Osteoblast (primary cell): ENCODE results near the gene ZNF652. TPM values are rescaled to one million over a fixed set of nuclear protein-coding genes. Genes with fewer than 3 reads are reported as not detected.

Source experiments
- DNase-seq: peaks from one replicate; pipeline ENCODE4 v3.0.0; 2011; ENCODE audit warnings: low spot score, mixed read lengths; ENCODE audit not compliant: insufficient read length; ENCODE audit errors: missing footprints
- H2AFZ ChIP-seq: 2 replicates; pipeline ENCODE4 v1.6.0; 2011; ENCODE audit warnings: mild to moderate bottlenecking, low read length
- H3K27ac ChIP-seq: 2 replicates; pipeline ENCODE4 v1.5.1; 2011; ENCODE audit warnings: mild to moderate bottlenecking, low read depth, low read length, moderate library complexity
- H3K27me3 ChIP-seq: 2 replicates; pipeline ENCODE4 v1.6.0; 2012; ENCODE audit warnings: mild to moderate bottlenecking, control low read depth, inconsistent platforms, low read length, moderate library complexity; ENCODE audit not compliant: insufficient read depth
- H3K36me3 ChIP-seq: 2 replicates; pipeline ENCODE4 v1.5.1; 2011; ENCODE audit warnings: mild to moderate bottlenecking, low read length, control low read depth, moderate library complexity; ENCODE audit not compliant: insufficient read depth
- H3K4me1 ChIP-seq: 2 replicates; pipeline ENCODE4 v1.5.1; 2011; ENCODE audit warnings: mild to moderate bottlenecking, low read length, control low read depth, moderate library complexity; ENCODE audit not compliant: insufficient read depth
- H3K4me2 ChIP-seq: 2 replicates; pipeline ENCODE4 v1.6.0; 2011; ENCODE audit warnings: mild to moderate bottlenecking, low read length; ENCODE audit not compliant: insufficient read depth
- H3K4me3 ChIP-seq: fragments of 200-600 bp; sonication (generic); 3 replicates; pipeline ENCODE4 v1.5.1; 2012; ENCODE audit warnings: mild to moderate bottlenecking, low read length, inconsistent platforms; ENCODE audit not compliant: insufficient read depth
- H3K79me2 ChIP-seq: 2 replicates; pipeline ENCODE4 v1.6.0; 2012; ENCODE audit warnings: mild to moderate bottlenecking, low read length, control low read depth, inconsistent platforms; ENCODE audit not compliant: insufficient read depth
- H3K9me3 ChIP-seq: 2 replicates; pipeline ENCODE4 v1.5.1; 2011; ENCODE audit warnings: low read depth, low read length, control low read depth
- H4K20me1 ChIP-seq: 2 replicates; pipeline ENCODE4 v1.6.0; 2012; ENCODE audit warnings: mild to moderate bottlenecking, low read length, control low read depth; ENCODE audit not compliant: insufficient read depth
- total RNA-seq: library from RNA; depleted of rRNA; stranded (reverse); fragments of >200 nt; gene quantifications from 2 replicates; pipeline ENCODE4 v1.2.3, GENCODE V29; 2012
- TF ChIP-seq, protein P1 (sequence below): IDR thresholded peaks from 2 replicates; pipeline ENCODE4 v1.5.1; 2011; ENCODE audit warnings: mild to moderate bottlenecking, low read depth, low read length, moderate library complexity; ENCODE audit errors: extremely low read depth

Gene ZNF652
- total RNA-seq, result 28.2 and 31.5 TPM in 2 replicates

DNA sequence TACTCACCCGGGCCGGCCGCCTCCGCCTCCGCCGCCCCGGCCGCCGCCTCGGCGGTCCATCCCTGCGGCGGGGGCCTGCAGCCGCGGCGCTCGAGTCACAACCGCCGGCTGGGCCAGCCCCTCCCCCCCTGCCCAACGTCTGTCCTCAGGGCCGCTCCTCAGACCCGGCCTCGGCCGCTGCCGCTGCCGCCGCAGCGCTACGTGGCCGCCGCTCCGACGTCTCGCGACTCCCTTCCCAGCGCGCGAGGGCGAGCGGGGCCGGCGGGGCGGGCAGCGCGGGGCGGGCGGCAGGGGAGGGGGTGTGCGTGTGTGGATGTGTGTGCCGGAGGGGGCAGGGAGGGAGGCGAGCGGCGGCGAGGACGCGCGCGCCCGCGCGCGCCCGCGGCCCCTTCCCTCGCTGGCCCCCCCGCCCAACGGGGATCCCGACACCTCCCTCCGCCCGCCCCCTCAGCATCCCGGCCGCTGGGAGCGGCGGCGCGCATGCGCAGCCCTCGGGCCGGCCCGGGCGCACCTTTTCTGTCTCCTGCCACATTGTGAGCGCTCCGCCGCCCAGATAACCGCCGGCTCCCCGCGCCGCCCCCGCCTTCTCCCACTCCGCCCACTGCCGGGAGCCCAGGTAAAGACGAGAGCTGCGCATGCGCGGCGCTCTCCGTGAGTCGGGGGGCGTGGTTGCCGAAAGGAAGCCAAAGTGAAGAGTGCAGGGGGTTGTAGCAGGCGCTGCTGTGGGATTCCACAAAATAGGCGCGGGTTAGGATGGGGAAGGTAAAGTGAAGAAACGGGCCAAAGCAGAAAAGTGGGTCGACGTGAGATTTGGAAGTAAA lies at the start of gene ZNF652:
Gene ZNF652 (minus strand): TSS at position 349 of the 821 bp plus-strand sequence. CDS start 44,525 bp downstream, outside the sequence.
- peak within 1 kb of the TSS; percentile 95 for H3K4me3 ChIP-seq
- peak within 1 kb of the TSS; percentile 53 for H3K27ac ChIP-seq
- H3K4me2 ChIP-seq, result peak within 1 kb of the TSS; percentile 82
- no peaks in the 10 kb centered on the region for H3K36me3 ChIP-seq
- DNase-seq, result peak; percentile 99
- TF ChIP-seq, protein P1, sequence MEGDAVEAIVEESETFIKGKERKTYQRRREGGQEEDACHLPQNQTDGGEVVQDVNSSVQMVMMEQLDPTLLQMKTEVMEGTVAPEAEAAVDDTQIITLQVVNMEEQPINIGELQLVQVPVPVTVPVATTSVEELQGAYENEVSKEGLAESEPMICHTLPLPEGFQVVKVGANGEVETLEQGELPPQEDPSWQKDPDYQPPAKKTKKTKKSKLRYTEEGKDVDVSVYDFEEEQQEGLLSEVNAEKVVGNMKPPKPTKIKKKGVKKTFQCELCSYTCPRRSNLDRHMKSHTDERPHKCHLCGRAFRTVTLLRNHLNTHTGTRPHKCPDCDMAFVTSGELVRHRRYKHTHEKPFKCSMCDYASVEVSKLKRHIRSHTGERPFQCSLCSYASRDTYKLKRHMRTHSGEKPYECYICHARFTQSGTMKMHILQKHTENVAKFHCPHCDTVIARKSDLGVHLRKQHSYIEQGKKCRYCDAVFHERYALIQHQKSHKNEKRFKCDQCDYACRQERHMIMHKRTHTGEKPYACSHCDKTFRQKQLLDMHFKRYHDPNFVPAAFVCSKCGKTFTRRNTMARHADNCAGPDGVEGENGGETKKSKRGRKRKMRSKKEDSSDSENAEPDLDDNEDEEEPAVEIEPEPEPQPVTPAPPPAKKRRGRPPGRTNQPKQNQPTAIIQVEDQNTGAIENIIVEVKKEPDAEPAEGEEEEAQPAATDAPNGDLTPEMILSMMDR, result no peak
- no peaks in the 10 kb centered on the region for H3K27me3 ChIP-seq
- peak within 1 kb of the TSS; percentile 91 for H2AFZ ChIP-seq
- H3K4me1 ChIP-seq, result peaks cover 34% of the 10 kb centered on the region
- no peaks in the 10 kb centered on the region for H3K9me3 ChIP-seq
- H4K20me1 ChIP-seq, result peaks cover 39% of the 10 kb centered on the region
- peaks cover 44% of the 10 kb centered on the region for H3K79me2 ChIP-seq

DNA sequence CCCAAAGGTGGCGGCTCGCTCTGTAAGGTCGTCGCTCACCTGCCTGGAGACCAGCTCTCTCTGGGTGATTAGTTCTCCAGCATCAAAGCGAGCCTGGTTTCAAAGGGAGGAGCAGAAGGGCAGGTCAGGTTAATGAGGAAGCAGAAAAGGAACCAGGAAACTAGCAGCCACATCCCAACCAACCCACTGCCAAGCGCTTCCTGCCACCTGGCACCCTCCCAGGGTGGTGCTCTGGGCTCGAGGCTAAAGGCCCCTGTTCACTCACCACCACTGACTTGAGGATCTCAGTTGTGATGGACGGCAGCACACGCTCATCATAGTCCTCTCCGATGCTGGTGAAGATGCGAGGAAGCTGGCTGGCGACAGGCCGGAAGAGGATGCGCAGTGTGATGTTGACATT lies 47.0 kb upstream of the ZNF652 start:
- Histone ChIP-seq H3K4me2 (no peak overlapping the region), H3K27me3 (no peaks in the 10 kb centered on the region), H3K4me3 (no peak overlapping the region), H3K36me3 (peaks cover 74% of the 10 kb centered on the region), H3K79me2 (peaks cover 17% of the 10 kb centered on the region), H2AFZ (no peak overlapping the region), H3K4me1 (peaks cover 5% of the 10 kb centered on the region), H3K9me3 (no peaks in the 10 kb centered on the region), H3K27ac (no peak overlapping the region), H4K20me1 (no peaks in the 10 kb centered on the region)
- TF ChIP-seq, protein P1, result no peak
- DNase-seq, result no peak

- no peak overlapping the region for H3K4me2 ChIP-seq
- no peak overlapping the region for H3K4me3 ChIP-seq
- peak; percentile 87 for DNase-seq
- H3K27me3 ChIP-seq, result no peaks in the 10 kb centered on the region
- H4K20me1 ChIP-seq, result no peaks in the 10 kb centered on the region
- H3K4me1 ChIP-seq, result no peaks in the 10 kb centered on the region
- H3K36me3 ChIP-seq, result peaks cover 79% of the 10 kb centered on the region
- no peak overlapping the region for H2AFZ ChIP-seq
- H3K27ac ChIP-seq, result no peak overlapping the region
- H3K79me2 ChIP-seq, result peaks cover 8% of the 10 kb centered on the region
- TF ChIP-seq, protein P1, result peak; percentile 77
- no peaks in the 10 kb centered on the region for H3K9me3 ChIP-seq
These were observed 46.0 kb upstream of the ZNF652 start for GRCh38 chr17:49407981-49408501.

DNA sequence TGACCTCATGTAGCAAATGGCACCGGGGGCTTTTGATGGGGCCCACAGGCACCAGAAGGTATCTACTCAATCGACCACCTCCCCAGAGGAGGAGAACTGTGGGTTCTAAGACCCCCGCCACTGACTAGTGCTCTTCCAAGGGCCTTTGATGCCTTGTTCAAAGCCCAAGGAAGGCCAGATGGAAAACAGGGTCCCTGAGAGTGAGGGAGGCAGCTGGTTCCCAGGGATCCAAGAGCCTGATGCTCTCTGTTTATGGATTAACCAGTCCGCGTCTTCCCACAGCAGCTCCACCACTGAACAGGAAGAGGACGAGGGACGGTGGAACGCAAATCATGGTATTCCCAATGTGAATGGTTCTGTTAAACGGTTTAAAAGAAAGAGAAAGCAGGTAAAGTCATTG lies 45.0 kb upstream of the ZNF652 start:
- no peak overlapping the region for H2AFZ ChIP-seq
- H4K20me1 ChIP-seq, result no peaks in the 10 kb centered on the region
- no peaks in the 10 kb centered on the region for H3K9me3 ChIP-seq
- peaks cover 73% of the 10 kb centered on the region for H3K36me3 ChIP-seq
- H3K27ac ChIP-seq, result no peak overlapping the region
- H3K4me3 ChIP-seq, result no peak overlapping the region
- TF ChIP-seq, protein P1, result no peak
- H3K4me1 ChIP-seq, result no peaks in the 10 kb centered on the region
- H3K79me2 ChIP-seq, result no peaks in the 10 kb centered on the region
- no peaks in the 10 kb centered on the region for H3K27me3 ChIP-seq
- DNase-seq, result no peak
- H3K4me2 ChIP-seq, result no peak overlapping the region
